GM12878 (cell line): Measurements from ENCODE around the gene FLYWCH2. TPM values are rescaled to one million over a fixed set of nuclear protein-coding genes. Genes with fewer than 3 reads are reported as not detected.

ENCODE experiments used
- ATAC-seq: fragments of 200-7000 bp; cut with Tn5 transposase; 3 replicates; pipeline ENCODE4 v1.9.1; 2020; ENCODE audit warnings: mild to moderate bottlenecking, moderate library complexity
- BruUV-seq: library from RNA; stranded (reverse); fragments of 400-500 nt; replicated peaks from 2 replicates; lab custom pipeline; 2021; lab: Mats Ljungman, UMichigan
- CTCF ChIA-PET: fragments of 300-600 bp; sonication (Branson Sonifier 250); formaldehyde crosslinking; extraction: SDS; loops from one replicate; lab custom pipeline; 2021; ENCODE audit warnings: inconsistent platforms; lab: Yijun Ruan, JAX
- POLR2A ChIA-PET: fragments of 350-600 bp; formaldehyde crosslinking; extraction: SDS; loops from one replicate; lab custom pipeline; 2021; ENCODE audit warnings: inconsistent platforms; lab: Charles Lee
- RAD21 ChIA-PET: fragments of 300-600 bp; sonication (Branson Sonifier 250); formaldehyde crosslinking; loops from one replicate; lab custom pipeline; 2023; ENCODE audit warnings: antibody characterized with exemption; ENCODE audit not compliant: unreplicated experiment; lab: Charles Lee
- SMC1A ChIA-PET: fragments of 300-600 bp; sonication (Branson Sonifier 250); formaldehyde crosslinking; loops from one replicate; lab custom pipeline; 2023; ENCODE audit not compliant: unreplicated experiment, uncharacterized antibody; lab: Charles Lee
- DNase-seq: peaks from one replicate; pipeline ENCODE4 v3.0.0-alpha.2; 2011; ENCODE audit warnings: low read depth, low spot score
- FAIRE-seq: peaks from 3 replicates; lab custom pipeline; 2011; peaks lifted over from hg19 to GRCh38; lab: Jason Lieb, UNC
- H2AFZ ChIP-seq: 2 replicates; pipeline ENCODE4 v1.6.0; 2011; ENCODE audit warnings: low read depth, low read length, control low read depth; ENCODE audit not compliant: control insufficient read depth
- H3K27ac ChIP-seq: 2 replicates; pipeline ENCODE4 v1.5.1; 2011; ENCODE audit warnings: control low read depth; ENCODE audit not compliant: control insufficient read depth, insufficient read depth
- H3K27me3 ChIP-seq, 2 experiments: replicated peaks in 1 of 2; 2 replicates each; pipeline versions ENCODE4 v1.6.0 to v1.6.1; 2011; ENCODE audit warnings: low read length in 1 of 2; ENCODE audit not compliant: control insufficient read depth in 2 of 2, insufficient read depth in 2 of 2
- H3K36me3 ChIP-seq, 2 experiments: 2 replicates each; pipeline ENCODE4 v1.5.1; 2011; ENCODE audit warnings: low read length in 1 of 2; ENCODE audit not compliant: control insufficient read depth in 2 of 2, insufficient read depth in 2 of 2
- H3K4me1 ChIP-seq: 2 replicates; pipeline ENCODE4 v1.6.1; 2011; ENCODE audit warnings: mild to moderate bottlenecking, low read length, moderate library complexity, mixed read lengths; ENCODE audit not compliant: control insufficient read depth, insufficient read depth
- H3K4me2 ChIP-seq: 2 replicates; pipeline ENCODE4 v1.6.0; 2011; ENCODE audit warnings: control low read depth; ENCODE audit not compliant: control insufficient read depth, insufficient read depth
- H3K4me3 ChIP-seq: fragments of 200-600 bp; sonication (generic); 2 replicates; pipeline ENCODE4 v1.5.1; 2016
- H3K79me2 ChIP-seq: 2 replicates; pipeline ENCODE4 v1.6.0; 2011; ENCODE audit warnings: low read length; ENCODE audit not compliant: control insufficient read depth, insufficient read depth
- H3K9ac ChIP-seq: 2 replicates; pipeline ENCODE4 v1.8.0; 2011; ENCODE audit warnings: low read length, control low read depth, mixed read lengths; ENCODE audit not compliant: control insufficient read depth, insufficient read depth
- H3K9me3 ChIP-seq: replicated peaks from 3 replicates; pipeline ENCODE4 v1.5.1; 2011; ENCODE audit warnings: mild to moderate bottlenecking, low read length; ENCODE audit not compliant: control insufficient read depth, insufficient read depth
- H4K20me1 ChIP-seq: 2 replicates; pipeline ENCODE4 v1.6.0; 2011; ENCODE audit not compliant: control insufficient read depth, insufficient read depth
- ASH2L ChIP-seq: fragments of 300-600, 200-600 bp; sonication (generic); IDR thresholded peaks from 2 replicates; pipeline ENCODE4 v1.6.1; 2017; ENCODE audit warnings: low read depth, mild to moderate bottlenecking, borderline replicate concordance
- DPF2 ChIP-seq: fragments of 450-650 bp; IDR thresholded peaks from 2 replicates; pipeline ENCODE4 v1.6.1; 2017; ENCODE audit warnings: mild to moderate bottlenecking
- FOS ChIP-seq: IDR thresholded peaks from 3 replicates; pipeline ENCODE4 v1.6.1; 2011; ENCODE audit warnings: borderline replicate concordance; ENCODE audit not compliant: insufficient read length; ENCODE audit errors: extremely low read depth
- FOXM1 ChIP-seq: IDR thresholded peaks from 2 replicates; pipeline ENCODE4 v1.6.1; 2012; ENCODE audit warnings: low read depth, mild to moderate bottlenecking, inconsistent platforms, low read length, moderate library complexity
- MEF2A ChIP-seq: IDR thresholded peaks from 2 replicates; pipeline ENCODE4 v1.6.1; 2011; ENCODE audit warnings: low read depth, mild to moderate bottlenecking, low read length, moderate library complexity; ENCODE audit not compliant: insufficient read depth
- MXI1 ChIP-seq: fragments of 150-350 bp; IDR thresholded peaks from 2 replicates; pipeline ENCODE4 v1.6.1; 2011; ENCODE audit warnings: low read depth, mild to moderate bottlenecking, inconsistent platforms, low read length, improper control_type of control experiment
- RB1 ChIP-seq: fragments of 450-650 bp; formaldehyde crosslinking; IDR thresholded peaks from 2 replicates; pipeline ENCODE4 v1.6.1; 2017; ENCODE audit warnings: mild to moderate bottlenecking, borderline replicate concordance
- RBBP5 ChIP-seq: fragments of 200-600 bp; sonication (generic); conservative IDR thresholded peaks from 2 replicates; pipeline ENCODE4 v1.6.1; 2016
- RELB ChIP-seq: fragments of 450-650 bp; IDR thresholded peaks from 2 replicates; pipeline ENCODE4 v1.6.1; 2017; ENCODE audit warnings: low read depth, mild to moderate bottlenecking, moderate library complexity
- SMC3 ChIP-seq: IDR thresholded peaks from 2 replicates; pipeline ENCODE4 v1.6.1; 2011; ENCODE audit warnings: low read length, improper control_type of control experiment, borderline replicate concordance
- WGBS: methylation state at CpG from one replicate; pipeline ENCODE4 v1.1.6; 2016; ENCODE audit warnings: low lambda C conversion rate; ENCODE audit not compliant: insufficient replicate concordance, insufficient coverage; ENCODE audit errors: missing lambda C conversion rate; 5-methylcytosine and 5-hydroxymethylcytosine counted together
- in situ Hi-C: fragments of 300-500 bp; cut with MboI; formaldehyde crosslinking; loops from 9 replicates; pipeline ENCODE4 v1.14.3; 2018; ENCODE audit warnings: mixed read lengths
- intact Hi-C: fragments of 100-400 bp; cut with micrococcal nuclease; formaldehyde crosslinking; loops from one replicate; pipeline ENCODE4 v1.14.2; 2022; ENCODE audit not compliant: unreplicated experiment
- polyA plus RNA-seq, 11 experiments: library from polyadenylated mRNA; depleted of rRNA in 4 of 11; unstranded in 6 of 11; stranded (reverse) in 5 of 11; fragments of >200 nt; fragmentation: Nextera tagmentation in 4 of 11; fragmentation: Illumina TruSeq in 1 of 11; extraction: Ambion mirVana in 4 of 11; extraction: Trizol in 1 of 11; gene quantifications; 1 replicate in 1 of 11; 2 replicates in 10 of 11; pipeline versions ENCODE4 v1.2.1 to v1.2.3, GENCODE V29; 2011 to 2016; ENCODE audit warnings: inconsistent platforms in 2 of 11, missing spikeins in 2 of 11, low read depth in 1 of 11
- total RNA-seq, 4 experiments: library from RNA; depleted of rRNA in 3 of 4; stranded (reverse); fragments of >200 nt in 3 of 4; fragmentation: Illumina TruSeq in 1 of 4; extraction: Trizol in 1 of 4; gene quantifications; 2 replicates each; pipeline versions ENCODE4 v1.2.1 to v1.2.3, GENCODE V29; 2013 to 2021
- TF ChIP-seq, protein P1 (sequence below): fragments of 450-650 bp; formaldehyde crosslinking; IDR thresholded peaks from 2 replicates; pipeline ENCODE4 v1.4.0; 2022; ENCODE audit warnings: mild to moderate bottlenecking, moderate library complexity
- TF ChIP-seq, protein P2 (sequence below): fragments of 450-650 bp; IDR thresholded peaks from 2 replicates; pipeline ENCODE4 v1.6.1; 2014; ENCODE audit warnings: mild to moderate bottlenecking

FLYWCH2 gene
- total and polyA plus RNA-seq, 10 of the 15 experiments (the other 5 are each of a cell fraction or from before 2014, with no cell fraction given), result 0.27 to 43.1 (median 17.7) TPM

GRCh38 chr16:2925951-2926649 is 43.1 kb downstream of the FLYWCH2 start (continued):
- TF ChIP-seq, protein P1, sequence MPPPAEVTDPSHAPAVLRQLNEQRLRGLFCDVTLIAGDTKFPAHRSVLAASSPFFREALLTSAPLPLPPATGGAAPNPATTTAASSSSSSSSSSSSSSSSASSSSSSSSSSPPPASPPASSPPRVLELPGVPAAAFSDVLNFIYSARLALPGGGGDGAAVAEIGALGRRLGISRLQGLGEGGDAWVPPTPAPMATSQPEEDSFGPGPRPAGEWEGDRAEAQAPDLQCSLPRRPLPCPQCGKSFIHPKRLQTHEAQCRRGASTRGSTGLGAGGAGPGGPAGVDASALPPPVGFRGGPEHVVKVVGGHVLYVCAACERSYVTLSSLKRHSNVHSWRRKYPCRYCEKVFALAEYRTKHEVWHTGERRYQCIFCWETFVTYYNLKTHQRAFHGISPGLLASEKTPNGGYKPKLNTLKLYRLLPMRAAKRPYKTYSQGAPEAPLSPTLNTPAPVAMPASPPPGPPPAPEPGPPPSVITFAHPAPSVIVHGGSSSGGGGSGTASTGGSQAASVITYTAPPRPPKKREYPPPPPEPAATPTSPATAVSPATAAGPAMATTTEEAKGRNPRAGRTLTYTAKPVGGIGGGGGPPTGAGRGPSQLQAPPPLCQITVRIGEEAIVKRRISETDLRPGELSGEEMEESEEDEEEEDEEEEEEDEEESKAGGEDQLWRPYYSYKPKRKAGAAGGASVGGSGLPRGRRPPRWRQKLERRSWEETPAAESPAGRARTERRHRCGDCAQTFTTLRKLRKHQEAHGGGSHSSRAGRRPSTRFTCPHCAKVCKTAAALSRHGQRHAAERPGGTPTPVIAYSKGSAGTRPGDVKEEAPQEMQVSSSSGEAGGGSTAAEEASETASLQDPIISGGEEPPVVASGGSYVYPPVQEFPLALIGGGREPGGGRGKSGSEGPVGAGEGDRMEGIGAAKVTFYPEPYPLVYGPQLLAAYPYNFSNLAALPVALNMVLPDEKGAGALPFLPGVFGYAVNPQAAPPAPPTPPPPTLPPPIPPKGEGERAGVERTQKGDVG, result no peak
- TF ChIP-seq DPF2 (no peak), MEF2A (no peak), FOS (no peak), SMC3 (no peak)

- BruUV-seq, result no TSS peak
- FAIRE-seq (no peak), DNase-seq (no peak), ATAC-seq (no peak)
- ChIA-PET RAD21 (interaction anchor here (0.7 to 1.5 kb wide), 13 partner anchors 11 to 88 kb away, joined by 3 to 4 read pairs (median 3); partner anchors contain the start of gene FLYWCH2), SMC1A (interaction anchor here (0.6 to 1.8 kb wide), 6 partner anchors 14 to 58 kb away, joined by 3 to 9 read pairs (median 4); partner anchors contain the start of genes FLYWCH2 and PKMYT1), CTCF (interaction anchor here (0.9 to 2.2 kb wide), 24 partner anchors 9 to 87 kb away, joined by 3 to 27 read pairs (median 8); partner anchors contain the start of genes FLYWCH1, FLYWCH2 and KREMEN2), POLR2A (interaction anchor here (1.2 kb wide), 1 partner anchor 15 kb away, joined by 7 read pairs; the partner anchor contains the start of gene FLYWCH1)
- H3K9me3 ChIP-seq, result no peaks in the 10 kb centered on the region
- no peaks in the 10 kb centered on the region for H4K20me1 ChIP-seq
- in situ Hi-C loops, result no loop called here
- H3K9ac ChIP-seq, result no peak overlapping the region
- no peak overlapping the region for H3K27ac ChIP-seq
- no peaks in the 10 kb centered on the region for H3K79me2 ChIP-seq
- H2AFZ ChIP-seq, result peak overlapping the region; percentile 64
- H3K36me3 ChIP-seq, result peaks cover 0 to 10% of the 10 kb centered on the region in 2 experiments; a peak in 2 of 4 replicates
- H3K27me3 ChIP-seq, result no peaks in the 10 kb centered on the region
- peak overlapping the region; percentile 62; the same call in 1 of the 2 replicates for H3K4me2 ChIP-seq
- 57% methylated on average over 5 of the region's 5 CpGs for WGBS
- intact Hi-C loops, result loop anchor here (5.0 kb wide), 1 partner anchor 56 kb away; the partner anchor contains the start of gene PKMYT1
- TF ChIP-seq, protein P2, sequence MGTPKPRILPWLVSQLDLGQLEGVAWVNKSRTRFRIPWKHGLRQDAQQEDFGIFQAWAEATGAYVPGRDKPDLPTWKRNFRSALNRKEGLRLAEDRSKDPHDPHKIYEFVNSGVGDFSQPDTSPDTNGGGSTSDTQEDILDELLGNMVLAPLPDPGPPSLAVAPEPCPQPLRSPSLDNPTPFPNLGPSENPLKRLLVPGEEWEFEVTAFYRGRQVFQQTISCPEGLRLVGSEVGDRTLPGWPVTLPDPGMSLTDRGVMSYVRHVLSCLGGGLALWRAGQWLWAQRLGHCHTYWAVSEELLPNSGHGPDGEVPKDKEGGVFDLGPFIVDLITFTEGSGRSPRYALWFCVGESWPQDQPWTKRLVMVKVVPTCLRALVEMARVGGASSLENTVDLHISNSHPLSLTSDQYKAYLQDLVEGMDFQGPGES, result no peak
- no peak for TF ChIP-seq MXI1
- no peak for TF ChIP-seq ASH2L
- no peak for TF ChIP-seq RBBP5
- no peak for TF ChIP-seq RELB
- no peak for TF ChIP-seq RB1
- no peak for TF ChIP-seq FOXM1
- no peak for TF ChIP-seq FOS
- no peak overlapping the region for H3K4me3 ChIP-seq
- H3K4me1 ChIP-seq, result no peaks in the 10 kb centered on the region
Measured at GRCh38 chr16:2926650-2926999, 43.6 kb downstream of the FLYWCH2 start.
